Measurements from ENCODE around the gene SASH3. TPM values are rescaled to one million over a fixed set of nuclear protein-coding genes. Genes with fewer than 3 reads are reported as not detected.

The SASH3 gene
- total RNA-seq, 1 donor from 2014 or later, result not detected

DNA sequence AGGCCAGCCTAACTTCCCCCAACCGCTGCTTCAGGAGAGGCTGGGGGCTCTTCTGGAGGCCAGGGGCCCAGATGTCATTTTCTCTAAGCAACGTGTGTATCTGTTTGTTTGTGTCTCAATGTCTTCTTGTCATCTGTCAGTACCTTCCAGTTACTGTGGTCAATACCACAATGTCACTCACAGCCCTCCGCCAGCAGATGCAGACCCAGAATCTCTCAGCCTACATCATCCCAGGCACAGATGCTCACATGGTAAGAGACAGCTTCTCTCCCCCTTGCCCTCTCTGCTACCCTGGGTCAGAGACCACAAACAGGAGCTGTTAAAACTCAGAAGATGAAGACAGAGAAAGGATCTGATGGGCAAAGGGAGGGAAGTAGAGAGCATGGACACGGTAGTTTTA lies 35.9 kb upstream of the SASH3 start:
- Mint-ChIP-seq H3K4me3 (ENCODE audit: unreplicated experiment) (no peak overlapping the region), H3K27ac (ENCODE audit: unreplicated experiment) (no peak overlapping the region), H3K27me3 (ENCODE audit: unreplicated experiment) (no peaks in the 10 kb centered on the region), H3K36me3 (ENCODE audit: low read depth, unreplicated experiment) (no peaks in the 10 kb centered on the region), H3K9me3 (ENCODE audit: unreplicated experiment) (no peaks in the 10 kb centered on the region), H3K4me1 (ENCODE audit: unreplicated experiment) (peaks cover 8% of the 10 kb centered on the region)
- TF ChIP-seq, protein P1, sequence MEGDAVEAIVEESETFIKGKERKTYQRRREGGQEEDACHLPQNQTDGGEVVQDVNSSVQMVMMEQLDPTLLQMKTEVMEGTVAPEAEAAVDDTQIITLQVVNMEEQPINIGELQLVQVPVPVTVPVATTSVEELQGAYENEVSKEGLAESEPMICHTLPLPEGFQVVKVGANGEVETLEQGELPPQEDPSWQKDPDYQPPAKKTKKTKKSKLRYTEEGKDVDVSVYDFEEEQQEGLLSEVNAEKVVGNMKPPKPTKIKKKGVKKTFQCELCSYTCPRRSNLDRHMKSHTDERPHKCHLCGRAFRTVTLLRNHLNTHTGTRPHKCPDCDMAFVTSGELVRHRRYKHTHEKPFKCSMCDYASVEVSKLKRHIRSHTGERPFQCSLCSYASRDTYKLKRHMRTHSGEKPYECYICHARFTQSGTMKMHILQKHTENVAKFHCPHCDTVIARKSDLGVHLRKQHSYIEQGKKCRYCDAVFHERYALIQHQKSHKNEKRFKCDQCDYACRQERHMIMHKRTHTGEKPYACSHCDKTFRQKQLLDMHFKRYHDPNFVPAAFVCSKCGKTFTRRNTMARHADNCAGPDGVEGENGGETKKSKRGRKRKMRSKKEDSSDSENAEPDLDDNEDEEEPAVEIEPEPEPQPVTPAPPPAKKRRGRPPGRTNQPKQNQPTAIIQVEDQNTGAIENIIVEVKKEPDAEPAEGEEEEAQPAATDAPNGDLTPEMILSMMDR (IDR thresholded peaks at IDR 0.05; ENCODE audit: unreplicated experiment), result no peak
- DNase-seq (ENCODE audit: low spot score), result no peak

GRCh38 chrX:129744861-129745321 lies 34.9 kb upstream of the SASH3 start:
- Mint-ChIP-seq H3K27ac (ENCODE audit: unreplicated experiment) (no peak overlapping the region), H3K27me3 (ENCODE audit: unreplicated experiment) (no peaks in the 10 kb centered on the region), H3K36me3 (ENCODE audit: low read depth, unreplicated experiment) (no peaks in the 10 kb centered on the region), H3K4me3 (ENCODE audit: unreplicated experiment) (no peak overlapping the region), H3K9me3 (ENCODE audit: unreplicated experiment) (no peaks in the 10 kb centered on the region), H3K4me1 (ENCODE audit: unreplicated experiment) (peaks cover 4% of the 10 kb centered on the region)
- no peak for DNase-seq (ENCODE audit: low spot score)
- TF ChIP-seq, protein P1 (IDR thresholded peaks at IDR 0.05; ENCODE audit: unreplicated experiment), result no peak

DNA sequence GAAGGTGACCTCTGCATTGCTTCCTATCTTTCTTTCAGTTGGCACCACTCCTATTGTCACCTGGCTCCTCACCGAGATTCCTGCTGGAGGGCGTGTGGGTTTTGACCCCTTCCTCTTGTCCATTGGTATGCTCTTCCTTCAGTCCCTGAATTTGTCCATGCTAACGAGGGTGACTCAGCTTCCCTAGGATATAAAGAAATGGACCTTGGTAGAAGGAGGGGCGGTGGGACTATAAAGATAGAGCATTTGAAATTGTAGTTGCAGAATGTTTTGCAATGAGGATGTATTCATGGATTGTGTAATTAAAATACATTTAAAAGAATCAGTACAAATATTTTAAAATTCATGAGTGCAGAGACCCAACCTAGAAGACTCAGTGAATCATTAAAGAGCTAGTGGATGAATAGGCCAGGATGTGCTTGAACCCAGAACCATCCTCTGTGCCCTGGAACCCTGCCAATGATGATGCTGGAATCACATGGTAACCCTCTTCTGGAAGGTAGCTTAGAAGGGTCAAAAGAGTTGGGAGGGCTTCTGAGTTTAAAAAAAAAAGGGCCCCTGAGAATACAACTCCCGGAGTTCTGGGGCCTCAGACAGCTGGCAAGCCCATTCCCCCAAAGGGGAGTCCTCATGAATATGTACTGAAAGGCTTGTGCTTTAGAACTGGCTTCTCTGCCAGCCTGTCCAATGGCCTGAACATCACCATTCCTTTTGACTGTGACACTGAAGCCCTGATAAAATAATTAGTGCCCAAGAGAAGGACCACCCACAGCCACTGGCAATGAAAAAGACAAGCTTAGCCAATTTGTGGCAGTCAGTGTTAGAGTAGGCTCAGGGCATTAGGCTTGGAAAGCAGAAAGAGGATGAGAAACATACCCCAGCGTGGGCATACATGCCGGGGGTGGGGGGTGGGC lies 32.9 kb upstream of the SASH3 start:
- no peak overlapping the region for H3K4me3 Mint-ChIP-seq (ENCODE audit: unreplicated experiment)
- no peaks in the 10 kb centered on the region for H3K36me3 Mint-ChIP-seq (ENCODE audit: low read depth, unreplicated experiment)
- H3K27me3 Mint-ChIP-seq (ENCODE audit: unreplicated experiment), result no peaks in the 10 kb centered on the region
- no peak for DNase-seq (ENCODE audit: low spot score)
- peaks cover 4% of the 10 kb centered on the region for H3K4me1 Mint-ChIP-seq (ENCODE audit: unreplicated experiment)
- TF ChIP-seq, protein P1 (IDR thresholded peaks at IDR 0.05; ENCODE audit: unreplicated experiment), result no peak
- H3K9me3 Mint-ChIP-seq (ENCODE audit: unreplicated experiment), result no peaks in the 10 kb centered on the region
- H3K27ac Mint-ChIP-seq (ENCODE audit: unreplicated experiment), result no peak overlapping the region

DNA sequence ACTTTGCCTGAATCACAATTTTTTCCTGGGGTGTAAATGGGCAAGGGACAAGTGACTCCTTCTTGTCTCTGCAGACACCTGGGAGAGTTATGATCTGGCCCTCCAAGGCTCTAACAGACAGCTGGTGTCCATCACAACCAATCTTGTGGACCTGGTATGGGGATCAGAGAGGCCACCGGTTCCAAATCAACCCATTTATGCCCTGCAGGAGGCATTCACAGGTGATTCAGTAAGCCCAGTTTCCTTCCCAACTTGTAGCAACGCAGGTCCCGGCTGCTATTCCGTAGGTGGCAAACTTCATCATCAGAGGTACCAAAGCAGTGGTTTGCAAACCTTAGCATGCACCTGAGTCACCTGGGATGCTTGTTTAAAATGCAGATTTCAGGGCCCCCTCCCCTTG lies 32.2 kb upstream of the SASH3 start:
- Mint-ChIP-seq H3K27ac (ENCODE audit: unreplicated experiment) (no peak overlapping the region), H3K36me3 (ENCODE audit: low read depth, unreplicated experiment) (no peaks in the 10 kb centered on the region), H3K27me3 (ENCODE audit: unreplicated experiment) (no peaks in the 10 kb centered on the region), H3K4me1 (ENCODE audit: unreplicated experiment) (peaks cover 2% of the 10 kb centered on the region), H3K9me3 (ENCODE audit: unreplicated experiment) (no peaks in the 10 kb centered on the region), H3K4me3 (ENCODE audit: unreplicated experiment) (no peak overlapping the region)
- no peak for DNase-seq (ENCODE audit: low spot score)
- TF ChIP-seq, protein P1 (IDR thresholded peaks at IDR 0.05; ENCODE audit: unreplicated experiment), result no peak

DNA sequence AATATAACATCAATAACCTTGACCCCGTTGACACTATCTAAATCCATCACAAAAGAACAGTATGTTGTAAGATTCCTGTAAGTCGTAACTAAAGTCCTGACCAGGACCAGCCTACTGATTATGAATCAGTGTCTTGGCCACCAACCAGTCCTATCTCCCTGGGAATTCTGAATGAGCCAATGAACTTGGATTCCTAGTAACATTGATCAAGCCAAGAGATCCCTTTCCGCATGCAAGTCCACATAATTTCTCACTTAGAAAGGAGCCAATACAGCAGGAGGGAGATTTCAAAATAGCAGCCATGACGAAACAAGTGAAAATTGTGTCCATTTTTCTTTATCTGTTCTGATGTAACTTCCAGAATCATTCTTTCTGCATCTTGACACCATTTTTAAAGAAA lies 31.4 kb upstream of the SASH3 start:
- H3K36me3 Mint-ChIP-seq (ENCODE audit: low read depth, unreplicated experiment), result no peaks in the 10 kb centered on the region

More for the DNA sequence above, 31.4 kb upstream of the SASH3 start:
- Mint-ChIP-seq H3K27me3 (ENCODE audit: unreplicated experiment) (no peaks in the 10 kb centered on the region), H3K4me3 (ENCODE audit: unreplicated experiment) (no peak overlapping the region), H3K9me3 (ENCODE audit: unreplicated experiment) (no peaks in the 10 kb centered on the region), H3K27ac (ENCODE audit: unreplicated experiment) (no peak overlapping the region), H3K4me1 (ENCODE audit: unreplicated experiment) (peaks cover 2% of the 10 kb centered on the region)
- TF ChIP-seq, protein P1 (IDR thresholded peaks at IDR 0.05; ENCODE audit: unreplicated experiment), result no peak
- DNase-seq (ENCODE audit: low spot score), result no peak
